ENCODE results near the gene MCL1.

Gene MCL1

GRCh38 chr1:150579945-150580642, 684 bp upstream of the MCL1 start:
- TF ChIP-seq ZNF274 (IDR thresholded peaks at IDR 0.05; ENCODE audit: low read depth, low read length), result no peak
- peak overlapping the region; percentile 68 for H3K4me3 ChIP-seq (ENCODE audit: low read length)

GRCh38 chr1:150578272-150579109, 919 bp downstream of the MCL1 start:
- TF ChIP-seq ZNF274 (IDR thresholded peaks at IDR 0.05; ENCODE audit: low read depth, low read length), result no peak
- peak overlapping the region; percentile 93 for H3K4me3 ChIP-seq (ENCODE audit: low read length)

- H3K4me3 ChIP-seq (ENCODE audit: low read length), result peak overlapping the region; percentile 93
- TF ChIP-seq ZNF274 (IDR thresholded peaks at IDR 0.05; ENCODE audit: low read depth, low read length), result no peak
These were observed 1.7 kb downstream of the MCL1 start for GRCh38 chr1:150577557-150578271.

GRCh38 chr1:150576794-150577556, 2.4 kb downstream of the MCL1 start:
- H3K4me3 ChIP-seq (ENCODE audit: low read length), result peak overlapping the region; percentile 93
- no peak for TF ChIP-seq ZNF274 (IDR thresholded peaks at IDR 0.05; ENCODE audit: low read depth, low read length)

GRCh38 chr1:150576367-150576711, 3.1 kb downstream of the MCL1 start:
- peak overlapping the region; percentile 93; the same call in 1 of the 2 replicates for H3K4me3 ChIP-seq (ENCODE audit: low read length)
- no peak for TF ChIP-seq ZNF274 (IDR thresholded peaks at IDR 0.05; ENCODE audit: low read depth, low read length)

- no peak for TF ChIP-seq ZNF274 (IDR thresholded peaks at IDR 0.05; ENCODE audit: low read depth, low read length)
- peak overlapping the region; percentile 93 for H3K4me3 ChIP-seq (ENCODE audit: low read length)
These were observed 3.7 kb downstream of the MCL1 start for GRCh38 chr1:150575518-150576366.

GRCh38 chr1:150575072-150575489, 4.3 kb downstream of the MCL1 start:
- no peak for TF ChIP-seq ZNF274 (IDR thresholded peaks at IDR 0.05; ENCODE audit: low read depth, low read length)
- peak overlapping the region; percentile 93 for H3K4me3 ChIP-seq (ENCODE audit: low read length)

- H3K4me3 ChIP-seq (ENCODE audit: low read length), result peak overlapping the region; percentile 52
- TF ChIP-seq ZNF274 (IDR thresholded peaks at IDR 0.05; ENCODE audit: low read depth, low read length), result no peak
These were observed 4.9 kb downstream of the MCL1 start for GRCh38 chr1:150574260-150575071.

GRCh38 chr1:150573648-150574071, 5.8 kb downstream of the MCL1 start:
- H3K4me3 ChIP-seq (ENCODE audit: low read length), result peak overlapping the region; percentile 48; the same call in 1 of the 2 replicates

GRCh38 chr1:150572918-150573647, 6.3 kb downstream of the MCL1 start:
- no peak for TF ChIP-seq ZNF274 (IDR thresholded peaks at IDR 0.05; ENCODE audit: low read depth, low read length)
- H3K4me3 ChIP-seq (ENCODE audit: low read length), result peak overlapping the region; percentile 48; the same call in 1 of the 2 replicates

- TF ChIP-seq ZNF274 (IDR thresholded peaks at IDR 0.05; ENCODE audit: low read depth, low read length), result no peak
- H3K4me3 ChIP-seq (ENCODE audit: low read length), result peak overlapping the region; percentile 45; the same call in 1 of the 2 replicates
These were observed 10.8 kb downstream of the MCL1 start for GRCh38 chr1:150568594-150568966.
